ENCODE data around the gene PDE1A. TPM values are rescaled to one million over a fixed set of nuclear protein-coding genes. Genes with fewer than 3 reads are reported as not detected.

Gene PDE1A
- total RNA-seq, 1 donor from 2014 or later: 5.2 TPM

DNA sequence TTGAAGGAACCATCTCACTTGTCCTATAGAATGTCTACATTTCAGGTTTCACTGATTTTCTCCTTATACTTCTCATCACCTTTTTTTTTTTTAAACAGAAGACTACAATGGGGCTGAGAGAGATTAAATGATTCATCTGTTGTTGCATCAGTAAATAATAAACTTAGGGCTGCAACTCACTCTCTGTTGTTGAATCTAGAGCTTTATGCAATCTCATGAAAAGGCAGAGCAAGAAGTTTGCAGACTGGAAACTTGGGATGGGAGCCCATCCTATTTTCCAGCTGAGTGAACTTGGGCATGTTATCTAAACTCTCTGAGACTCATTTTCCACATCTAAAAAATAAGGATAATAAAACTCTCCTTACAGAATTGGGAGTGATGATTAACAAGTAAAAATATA lies 58.4 kb downstream of the PDE1A start:
- Histone ChIP-seq H3K4me1 (no peaks in the 10 kb centered on the region), H3K9me3 (no peaks in the 10 kb centered on the region), H3K27me3 (ENCODE audit: low read depth) (no peaks in the 10 kb centered on the region), H3K27ac (no peak overlapping the region), H3K36me3 (no peaks in the 10 kb centered on the region), H3K4me3 (no peak overlapping the region)
- DNase-seq (no peak), ATAC-seq (no peak)
- intact Hi-C loops (cut with DNase I): no loop called here
- TF ChIP-seq, protein P1, sequence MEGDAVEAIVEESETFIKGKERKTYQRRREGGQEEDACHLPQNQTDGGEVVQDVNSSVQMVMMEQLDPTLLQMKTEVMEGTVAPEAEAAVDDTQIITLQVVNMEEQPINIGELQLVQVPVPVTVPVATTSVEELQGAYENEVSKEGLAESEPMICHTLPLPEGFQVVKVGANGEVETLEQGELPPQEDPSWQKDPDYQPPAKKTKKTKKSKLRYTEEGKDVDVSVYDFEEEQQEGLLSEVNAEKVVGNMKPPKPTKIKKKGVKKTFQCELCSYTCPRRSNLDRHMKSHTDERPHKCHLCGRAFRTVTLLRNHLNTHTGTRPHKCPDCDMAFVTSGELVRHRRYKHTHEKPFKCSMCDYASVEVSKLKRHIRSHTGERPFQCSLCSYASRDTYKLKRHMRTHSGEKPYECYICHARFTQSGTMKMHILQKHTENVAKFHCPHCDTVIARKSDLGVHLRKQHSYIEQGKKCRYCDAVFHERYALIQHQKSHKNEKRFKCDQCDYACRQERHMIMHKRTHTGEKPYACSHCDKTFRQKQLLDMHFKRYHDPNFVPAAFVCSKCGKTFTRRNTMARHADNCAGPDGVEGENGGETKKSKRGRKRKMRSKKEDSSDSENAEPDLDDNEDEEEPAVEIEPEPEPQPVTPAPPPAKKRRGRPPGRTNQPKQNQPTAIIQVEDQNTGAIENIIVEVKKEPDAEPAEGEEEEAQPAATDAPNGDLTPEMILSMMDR (IDR thresholded peaks at IDR 0.05): no peak

DNA sequence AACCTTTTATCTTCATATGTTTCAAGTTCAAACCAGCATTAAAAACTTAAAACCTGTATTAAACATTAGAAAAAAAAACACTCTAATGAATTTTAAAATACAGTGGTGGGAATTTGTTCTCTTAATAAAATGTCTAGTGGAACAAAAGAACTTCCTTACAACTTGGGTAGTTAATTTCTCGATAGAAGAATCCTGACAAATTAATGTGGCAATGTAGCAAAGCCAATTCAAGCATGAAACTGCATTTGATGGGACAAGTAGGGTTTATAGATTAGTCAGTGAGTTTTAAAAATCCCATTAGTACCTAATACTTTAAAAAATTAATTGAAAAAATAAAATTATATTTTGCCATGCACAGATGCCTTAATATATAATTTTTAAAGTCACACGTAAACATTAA lies 59.4 kb downstream of the PDE1A start:
- no peak for DNase-seq
- no peaks in the 10 kb centered on the region for H3K36me3 ChIP-seq
- no peak for ATAC-seq
- H3K4me1 ChIP-seq: no peaks in the 10 kb centered on the region
- no peaks in the 10 kb centered on the region for H3K9me3 ChIP-seq
- intact Hi-C loops (cut with DNase I): no loop called here
- no peak overlapping the region for H3K4me3 ChIP-seq
- no peaks in the 10 kb centered on the region for H3K27me3 ChIP-seq (ENCODE audit: low read depth)
- TF ChIP-seq, protein P1 (IDR thresholded peaks at IDR 0.05): no peak
- H3K27ac ChIP-seq: no peak overlapping the region

DNA sequence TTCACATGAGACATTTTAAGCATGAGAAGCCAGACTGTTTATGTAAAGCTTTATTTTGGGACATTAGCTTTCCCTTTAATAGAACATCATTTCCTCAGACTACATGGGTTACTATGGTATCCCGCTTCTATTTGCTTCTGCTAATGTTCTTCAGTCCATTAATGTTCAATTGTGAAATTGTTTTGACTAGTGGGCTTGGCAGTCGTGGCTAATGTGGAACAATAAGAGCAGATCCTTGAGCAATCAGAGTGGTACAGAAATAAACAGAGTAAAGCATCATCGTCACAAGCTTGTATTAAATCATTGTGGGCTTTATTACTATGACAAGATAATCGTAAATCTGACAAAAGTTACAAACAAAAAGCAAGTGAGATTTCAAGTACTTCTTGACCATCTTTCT lies 60.2 kb downstream of the PDE1A start:
- no peaks in the 10 kb centered on the region for H3K36me3 ChIP-seq
- H3K9me3 ChIP-seq: no peaks in the 10 kb centered on the region
- no peak overlapping the region for H3K27ac ChIP-seq
- ATAC-seq (peak; percentile 32 to 59), DNase-seq (no peak)
- intact Hi-C loops (cut with DNase I): no loop called here
- no peak overlapping the region for H3K4me3 ChIP-seq
- no peaks in the 10 kb centered on the region for H3K4me1 ChIP-seq
- H3K27me3 ChIP-seq (ENCODE audit: low read depth): no peaks in the 10 kb centered on the region
- TF ChIP-seq, protein P1 (IDR thresholded peaks at IDR 0.05): no peak

DNA sequence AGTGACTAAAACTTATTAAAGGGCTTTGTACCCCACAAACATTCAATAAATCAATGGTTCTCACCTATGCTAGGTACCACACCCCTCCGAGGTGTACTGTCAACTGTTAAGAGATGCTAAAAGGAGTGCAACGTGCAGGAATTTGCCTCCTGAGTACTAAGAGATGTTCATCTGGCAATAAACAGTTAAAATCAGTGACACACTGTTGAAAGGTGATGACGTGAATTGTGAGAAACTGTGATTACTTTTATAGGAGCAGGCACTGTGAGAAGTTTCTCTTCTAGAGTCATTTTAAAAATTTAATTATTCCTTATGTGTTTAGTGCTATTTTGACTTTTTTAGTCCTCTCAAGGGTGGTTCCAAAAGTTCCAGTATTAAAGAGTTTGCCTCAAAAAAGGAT lies 61.0 kb downstream of the PDE1A start:
- intact Hi-C loops (cut with DNase I): no loop called here

DNA sequence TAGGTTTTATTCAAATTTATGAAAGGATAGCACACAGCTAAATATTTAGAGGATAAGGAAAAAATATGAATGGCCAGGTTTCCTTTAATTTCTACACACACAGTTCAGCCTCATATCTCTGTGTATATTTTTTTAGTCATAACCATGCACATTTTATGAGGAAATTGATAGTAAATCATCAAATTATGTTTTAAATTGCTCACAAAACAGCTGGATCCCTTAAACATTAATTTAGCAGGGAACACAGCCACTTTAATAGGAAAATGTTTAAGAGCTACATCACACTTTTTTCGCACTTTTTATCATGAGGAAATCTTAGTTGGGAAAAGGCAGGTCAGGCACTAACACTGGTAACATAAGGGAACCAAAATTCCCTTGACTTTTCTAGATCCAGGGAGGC lies 65.4 kb downstream of the PDE1A start:
- ATAC-seq (no peak), DNase-seq (no peak)
- Histone ChIP-seq H3K4me3 (no peak overlapping the region), H3K9me3 (no peaks in the 10 kb centered on the region), H3K27me3 (ENCODE audit: low read depth) (no peaks in the 10 kb centered on the region), H3K27ac (no peak overlapping the region), H3K36me3 (no peaks in the 10 kb centered on the region), H3K4me1 (peaks cover 7% of the 10 kb centered on the region)
- TF ChIP-seq, protein P1 (IDR thresholded peaks at IDR 0.05): no peak
- intact Hi-C loops (cut with DNase I): no loop called here

More for the DNA sequence above, 61.0 kb downstream of the PDE1A start:
- H3K36me3 ChIP-seq: no peaks in the 10 kb centered on the region
- no peak for DNase-seq
- TF ChIP-seq, protein P1 (IDR thresholded peaks at IDR 0.05): no peak
- no peaks in the 10 kb centered on the region for H3K27me3 ChIP-seq (ENCODE audit: low read depth)
- no peak overlapping the region for H3K27ac ChIP-seq
- no peaks in the 10 kb centered on the region for H3K4me1 ChIP-seq
- no peak for ATAC-seq
- no peak overlapping the region for H3K4me3 ChIP-seq
- no peaks in the 10 kb centered on the region for H3K9me3 ChIP-seq
